K562 (cell line): ENCODE data around the gene PLCB1. TPM values are rescaled to one million over a fixed set of nuclear protein-coding genes. Genes with fewer than 3 reads are reported as not detected.

Source experiments
- NBN ChIP-seq: fragments of 450-650 bp; IDR thresholded peaks from 2 replicates; pipeline ENCODE4 v1.6.1; 2016; ENCODE audit warnings: low read depth, mild to moderate bottlenecking
- PBX2 ChIP-seq, 2 experiments: IDR thresholded peaks in 1 of 2; conservative IDR thresholded peaks in 1 of 2; 2 replicates each; pipeline ENCODE4 v1.6.1; 2016; ENCODE audit warnings: low read depth in 2 of 2, mild to moderate bottlenecking in 1 of 2, missing compliant biosample characterization in 1 of 2, missing genetic modification characterization in 1 of 2, moderate library complexity in 1 of 2
- SMARCA5 ChIP-seq: fragments of 450-650 bp; IDR thresholded peaks from 2 replicates; pipeline ENCODE4 v1.6.1; 2016
- ZNF239 ChIP-seq: fragments of 250-450 bp; sonication (Bioruptor Pico); IDR thresholded peaks from 2 replicates; pipeline ENCODE4 v1.4.0; 2020; ENCODE audit warnings: mild to moderate bottlenecking
- polyA plus RNA-seq, 8 experiments: library from polyadenylated mRNA; depleted of rRNA in 4 of 8; stranded (reverse) in 5 of 8; unstranded in 3 of 8; fragments of >200 nt; fragmentation: Nextera tagmentation in 2 of 8; fragmentation: Illumina TruSeq in 1 of 8; extraction: Ambion mirVana in 2 of 8; extraction: Trizol in 1 of 8; gene quantifications; 2 replicates each; pipeline versions ENCODE4 v1.2.1 to v1.2.3, GENCODE V29; 2011 to 2014; ENCODE audit warnings: inconsistent platforms in 1 of 8, missing spikeins in 1 of 8
- total RNA-seq, 7 experiments: library from RNA; depleted of rRNA in 6 of 7; stranded (reverse); fragments of >200 nt in 6 of 7; fragmentation: Illumina TruSeq in 2 of 7; extraction: Trizol in 2 of 7; gene quantifications; 2 replicates each; pipeline versions ENCODE4 v1.2.1 to v1.2.3, GENCODE V29; 2011 to 2021; ENCODE audit warnings: low replicate concordance in 1 of 7
- TF ChIP-seq, protein P1 (sequence below): fragments of 250-450 bp; sonication (Bioruptor Pico); IDR thresholded peaks from 2 replicates; pipeline ENCODE4 v1.4.0; 2020; ENCODE audit warnings: borderline replicate concordance
- TF ChIP-seq, protein P2 (sequence below), 2 experiments: fragments of 450-650 bp in 1 of 2; sonication (generic) in 1 of 2; formaldehyde crosslinking; conservative IDR thresholded peaks; 2 replicates each; pipeline versions ENCODE4 v1.4.0 to v1.8.1; 2020 to 2022; ENCODE audit warnings: mild to moderate bottlenecking in 1 of 2, missing genetic modification reagents in 1 of 2
- TF ChIP-seq, protein P3 (sequence below): fragments of 250-450 bp; sonication (Bioruptor Pico); IDR thresholded peaks from 2 replicates; pipeline ENCODE4 v1.8.0; 2021; ENCODE audit warnings: moderate library complexity, mild to moderate bottlenecking, inconsistent platforms

The PLCB1 gene
- total and polyA plus RNA-seq, 9 of the 15 experiments (the other 6 are each of a cell fraction or from before 2014, with no cell fraction given): 0.34 to 3.1 (median 1.3) TPM

GRCh38 chr20:8587810-8588209 is 455.7 kb downstream of the PLCB1 start (continued):
- TF ChIP-seq PBX2 (CRISPR knock-in tag; IDR thresholded peaks at IDR 0.05; ENCODE audit: low read depth): no peak
- TF ChIP-seq PBX2 (tag; conservative IDR thresholded peaks at IDR 0.05; ENCODE audit: low read depth): no peak
- TF ChIP-seq ZNF239: no peak
- TF ChIP-seq, protein P1, sequence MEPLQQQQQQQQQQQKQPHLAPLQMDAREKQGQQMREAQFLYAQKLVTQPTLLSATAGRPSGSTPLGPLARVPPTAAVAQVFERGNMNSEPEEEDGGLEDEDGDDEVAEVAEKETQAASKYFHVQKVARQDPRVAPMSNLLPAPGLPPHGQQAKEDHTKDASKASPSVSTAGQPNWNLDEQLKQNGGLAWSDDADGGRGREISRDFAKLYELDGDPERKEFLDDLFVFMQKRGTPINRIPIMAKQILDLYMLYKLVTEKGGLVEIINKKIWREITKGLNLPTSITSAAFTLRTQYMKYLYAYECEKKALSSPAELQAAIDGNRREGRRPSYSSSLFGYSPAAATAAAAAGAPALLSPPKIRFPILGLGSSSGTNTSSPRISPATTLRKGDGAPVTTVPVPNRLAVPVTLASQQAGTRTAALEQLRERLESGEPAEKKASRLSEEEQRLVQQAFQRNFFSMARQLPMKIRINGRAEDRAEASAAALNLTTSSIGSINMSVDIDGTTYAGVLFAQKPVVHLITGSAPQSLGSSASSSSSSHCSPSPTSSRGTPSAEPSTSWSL (CRISPR knock-in tag): no peak
- TF ChIP-seq, protein P2, sequence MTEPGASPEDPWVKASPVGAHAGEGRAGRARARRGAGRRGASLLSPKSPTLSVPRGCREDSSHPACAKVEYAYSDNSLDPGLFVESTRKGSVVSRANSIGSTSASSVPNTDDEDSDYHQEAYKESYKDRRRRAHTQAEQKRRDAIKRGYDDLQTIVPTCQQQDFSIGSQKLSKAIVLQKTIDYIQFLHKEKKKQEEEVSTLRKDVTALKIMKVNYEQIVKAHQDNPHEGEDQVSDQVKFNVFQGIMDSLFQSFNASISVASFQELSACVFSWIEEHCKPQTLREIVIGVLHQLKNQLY (CRISPR knock-in tag; conservative IDR thresholded peaks at IDR 0.05): no peak
- no peak for TF ChIP-seq NBN
- TF ChIP-seq, protein P3, sequence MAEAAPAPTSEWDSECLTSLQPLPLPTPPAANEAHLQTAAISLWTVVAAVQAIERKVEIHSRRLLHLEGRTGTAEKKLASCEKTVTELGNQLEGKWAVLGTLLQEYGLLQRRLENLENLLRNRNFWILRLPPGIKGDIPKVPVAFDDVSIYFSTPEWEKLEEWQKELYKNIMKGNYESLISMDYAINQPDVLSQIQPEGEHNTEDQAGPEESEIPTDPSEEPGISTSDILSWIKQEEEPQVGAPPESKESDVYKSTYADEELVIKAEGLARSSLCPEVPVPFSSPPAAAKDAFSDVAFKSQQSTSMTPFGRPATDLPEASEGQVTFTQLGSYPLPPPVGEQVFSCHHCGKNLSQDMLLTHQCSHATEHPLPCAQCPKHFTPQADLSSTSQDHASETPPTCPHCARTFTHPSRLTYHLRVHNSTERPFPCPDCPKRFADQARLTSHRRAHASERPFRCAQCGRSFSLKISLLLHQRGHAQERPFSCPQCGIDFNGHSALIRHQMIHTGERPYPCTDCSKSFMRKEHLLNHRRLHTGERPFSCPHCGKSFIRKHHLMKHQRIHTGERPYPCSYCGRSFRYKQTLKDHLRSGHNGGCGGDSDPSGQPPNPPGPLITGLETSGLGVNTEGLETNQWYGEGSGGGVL (CRISPR knock-in tag): no peak
- no peak for TF ChIP-seq SMARCA5
